ENCODE measurements around the gene LPO. TPM values are rescaled to one million over a fixed set of nuclear protein-coding genes. Genes with fewer than 3 reads are reported as not detected.

LPO gene
- total RNA-seq, 6 donors from 2014 or later: not detected

DNA sequence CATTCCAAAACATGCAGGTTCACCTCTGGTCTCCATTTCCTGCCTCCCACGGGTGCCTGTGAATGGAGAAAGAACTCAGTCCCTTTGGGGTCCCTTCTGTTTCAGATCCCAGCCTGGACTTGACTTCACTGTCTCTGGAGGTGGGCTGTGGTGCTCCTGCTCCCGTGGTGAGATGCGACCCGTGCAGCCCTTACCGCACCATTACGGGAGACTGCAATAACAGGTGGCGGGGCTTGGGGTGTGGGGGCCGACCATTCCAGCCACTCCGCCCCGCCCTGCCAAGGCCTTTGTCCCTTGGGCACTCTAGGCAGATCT is 10.5 kb downstream of the LPO start:
- TF ChIP-seq, protein P1, sequence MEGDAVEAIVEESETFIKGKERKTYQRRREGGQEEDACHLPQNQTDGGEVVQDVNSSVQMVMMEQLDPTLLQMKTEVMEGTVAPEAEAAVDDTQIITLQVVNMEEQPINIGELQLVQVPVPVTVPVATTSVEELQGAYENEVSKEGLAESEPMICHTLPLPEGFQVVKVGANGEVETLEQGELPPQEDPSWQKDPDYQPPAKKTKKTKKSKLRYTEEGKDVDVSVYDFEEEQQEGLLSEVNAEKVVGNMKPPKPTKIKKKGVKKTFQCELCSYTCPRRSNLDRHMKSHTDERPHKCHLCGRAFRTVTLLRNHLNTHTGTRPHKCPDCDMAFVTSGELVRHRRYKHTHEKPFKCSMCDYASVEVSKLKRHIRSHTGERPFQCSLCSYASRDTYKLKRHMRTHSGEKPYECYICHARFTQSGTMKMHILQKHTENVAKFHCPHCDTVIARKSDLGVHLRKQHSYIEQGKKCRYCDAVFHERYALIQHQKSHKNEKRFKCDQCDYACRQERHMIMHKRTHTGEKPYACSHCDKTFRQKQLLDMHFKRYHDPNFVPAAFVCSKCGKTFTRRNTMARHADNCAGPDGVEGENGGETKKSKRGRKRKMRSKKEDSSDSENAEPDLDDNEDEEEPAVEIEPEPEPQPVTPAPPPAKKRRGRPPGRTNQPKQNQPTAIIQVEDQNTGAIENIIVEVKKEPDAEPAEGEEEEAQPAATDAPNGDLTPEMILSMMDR (IDR thresholded peaks at IDR 0.05): no peak
- no peak for TF ChIP-seq POLR2AphosphoS5 (IDR thresholded peaks at IDR 0.05)
- TF ChIP-seq POLR2A (IDR thresholded peaks at IDR 0.05): no peak
- no peak for TF ChIP-seq EP300 (IDR thresholded peaks at IDR 0.05)
- WGBS, 2 donors: 23% methylated on average over 8 to 10 of the region's 10 CpGs
- H3K4me3 ChIP-seq: peak overlapping the region in 3 of 4 donors; percentile 35 to 54 (median 53)
- H3K4me1 ChIP-seq: peaks cover 10 to 13% (median 11%) of the 10 kb centered on the region in 4 donors
- peak in 1 of 2 donors; percentile 9 for ATAC-seq (ENCODE audit: low FRiP score in 2 of 2)
- H3K27ac ChIP-seq: no peak overlapping the region
- no peaks in the 10 kb centered on the region for H3K36me3 ChIP-seq
- DNase-seq: no peak
- no peaks in the 10 kb centered on the region for H3K9me3 ChIP-seq
- peaks cover 0 to 4% (median 1%) of the 10 kb centered on the region in 4 donors for H3K27me3 ChIP-seq

DNA sequence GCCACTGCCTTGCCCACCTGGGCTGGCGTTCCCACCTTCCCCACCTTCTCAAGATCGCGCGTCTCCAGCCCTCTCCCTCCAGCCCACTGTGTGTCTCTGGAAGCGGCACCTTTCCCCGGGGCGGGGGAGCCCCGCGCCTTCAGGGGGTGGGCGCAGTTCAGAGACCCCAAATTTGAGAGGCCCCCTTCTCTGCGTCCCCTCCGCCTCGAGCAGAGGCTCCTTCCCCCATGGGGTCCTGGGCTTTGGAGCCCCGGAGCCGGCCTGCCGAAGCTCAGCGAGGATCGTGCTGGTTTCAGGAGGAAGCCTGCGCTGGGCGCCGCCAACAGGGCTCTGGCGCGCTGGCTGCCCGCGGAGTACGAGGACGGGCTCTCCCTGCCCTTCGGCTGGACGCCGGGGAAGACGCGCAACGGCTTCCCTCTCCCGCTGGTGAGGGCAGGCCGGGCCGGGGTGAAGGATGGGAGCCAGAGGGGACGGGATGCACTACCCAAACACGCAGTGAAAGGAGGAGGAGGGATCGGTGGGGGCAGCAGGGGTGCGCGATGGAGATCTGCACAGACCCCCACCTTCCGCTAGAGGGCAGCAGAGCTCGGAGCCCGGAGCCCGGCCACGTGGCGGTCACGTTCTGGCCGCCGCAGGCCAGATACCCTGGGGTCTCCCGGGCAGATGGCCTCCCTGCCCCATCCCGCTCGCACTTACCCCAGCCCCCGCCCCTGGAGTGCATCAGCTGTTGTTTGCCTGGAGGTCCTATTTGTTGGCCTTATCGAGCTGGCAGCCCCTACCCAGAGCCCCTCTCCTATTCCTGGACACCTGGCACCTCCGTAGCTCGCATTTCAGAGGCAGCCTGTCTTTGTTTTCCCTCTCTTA is 11.1 kb downstream of the LPO start:
- TF ChIP-seq EP300 (IDR thresholded peaks at IDR 0.05) (no peak), POLR2AphosphoS5 (IDR thresholded peaks at IDR 0.05) (no peak), POLR2A (IDR thresholded peaks at IDR 0.05) (no peak)
- TF ChIP-seq, protein P1 (IDR thresholded peaks at IDR 0.05): peak; percentile 90 to 98 (median 94)
- WGBS, 2 donors: 11% methylated on average over 18 to 40 of the region's 57 CpGs
- Histone ChIP-seq H3K4me3 (peak overlapping the region; percentile 35 to 54 (median 50)), H3K27me3 (peaks cover 0 to 4% (median 1%) of the 10 kb centered on the region in 4 donors), H3K4me1 (peaks cover 10 to 13% (median 11%) of the 10 kb centered on the region in 4 donors), H3K36me3 (no peaks in the 10 kb centered on the region), H3K9me3 (no peaks in the 10 kb centered on the region), H3K27ac (no peak overlapping the region)
- DNase-seq (peak; percentile 62 to 92), ATAC-seq (ENCODE audit: low FRiP score in 2 of 2) (peak; percentile 86 to 95)

DNA sequence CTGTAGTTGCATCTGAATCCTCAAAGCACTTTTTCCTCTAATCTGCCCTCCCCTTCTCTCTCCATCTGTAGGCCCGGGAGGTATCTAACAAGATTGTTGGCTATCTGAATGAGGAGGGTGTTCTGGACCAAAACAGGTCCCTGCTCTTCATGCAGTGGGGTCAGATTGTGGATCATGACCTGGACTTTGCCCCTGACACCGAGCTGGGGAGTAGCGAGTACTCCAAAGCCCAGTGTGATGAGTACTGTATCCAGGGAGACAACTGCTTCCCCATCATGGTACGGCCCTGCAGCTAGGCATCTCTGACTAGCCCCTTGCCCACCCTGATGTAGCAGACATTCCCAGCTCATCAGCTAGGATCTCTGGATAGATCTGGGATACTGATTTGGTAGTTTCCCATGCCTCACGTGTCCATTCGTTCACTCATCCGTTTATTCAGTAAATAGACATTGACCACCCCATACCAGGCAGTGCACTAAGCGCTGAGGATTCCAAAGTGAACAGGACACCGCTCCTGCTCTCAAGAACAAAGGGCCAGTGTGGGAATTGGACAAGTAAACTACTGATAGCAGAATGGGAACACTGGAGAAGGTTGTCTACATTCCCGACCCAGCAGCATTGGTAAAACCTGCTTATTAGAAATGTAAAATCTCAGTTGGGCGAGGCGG is 12.1 kb downstream of the LPO start:
- TF ChIP-seq EP300 (IDR thresholded peaks at IDR 0.05): no peak
- TF ChIP-seq POLR2AphosphoS5 (IDR thresholded peaks at IDR 0.05): no peak
- TF ChIP-seq, protein P1 (IDR thresholded peaks at IDR 0.05): no peak
- TF ChIP-seq POLR2A (IDR thresholded peaks at IDR 0.05): no peak
- no peaks in the 10 kb centered on the region for H3K9me3 ChIP-seq
- H3K36me3 ChIP-seq: no peaks in the 10 kb centered on the region
- no peak overlapping the region for H3K4me3 ChIP-seq
- DNase-seq: no peak
- peaks cover 0 to 4% (median 1%) of the 10 kb centered on the region in 4 donors for H3K27me3 ChIP-seq
- WGBS, 2 donors: 86 to 94% methylated on average over 9 to 12 of the region's 12 CpGs
- no peak for ATAC-seq (ENCODE audit: low FRiP score in 2 of 2)
- H3K4me1 ChIP-seq: peaks cover 10 to 13% (median 11%) of the 10 kb centered on the region in 4 donors
- H3K27ac ChIP-seq: no peak overlapping the region

DNA sequence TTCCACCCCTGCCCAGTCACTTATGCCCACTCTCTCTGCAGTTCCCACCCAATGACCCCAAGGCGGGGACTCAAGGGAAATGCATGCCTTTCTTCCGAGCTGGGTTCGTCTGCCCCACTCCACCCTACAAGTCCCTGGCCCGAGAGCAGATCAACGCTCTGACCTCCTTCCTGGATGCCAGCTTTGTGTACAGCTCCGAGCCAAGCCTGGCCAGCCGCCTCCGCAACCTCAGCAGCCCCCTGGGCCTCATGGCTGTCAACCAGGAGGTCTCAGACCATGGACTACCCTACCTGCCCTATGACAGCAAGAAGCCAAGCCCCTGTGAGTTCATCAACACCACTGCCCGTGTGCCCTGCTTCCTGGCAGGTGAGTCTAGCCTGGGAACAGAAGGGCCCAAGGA is 13.8 kb downstream of the LPO start:
- WGBS, 2 donors: 57 to 69% methylated on average over 7 to 8 of the region's 9 CpGs
- Histone ChIP-seq H3K9me3 (no peaks in the 10 kb centered on the region), H3K4me3 (no peak overlapping the region), H3K4me1 (peaks cover 10 to 13% (median 11%) of the 10 kb centered on the region in 4 donors), H3K27ac (no peak overlapping the region), H3K27me3 (peaks cover 0 to 4% (median 1%) of the 10 kb centered on the region in 4 donors), H3K36me3 (no peaks in the 10 kb centered on the region)
- DNase-seq (peak in 1 of 2 donors; percentile 43), ATAC-seq (ENCODE audit: low FRiP score in 2 of 2) (no peak)
- no peak for TF ChIP-seq POLR2AphosphoS5 (IDR thresholded peaks at IDR 0.05)

DNA sequence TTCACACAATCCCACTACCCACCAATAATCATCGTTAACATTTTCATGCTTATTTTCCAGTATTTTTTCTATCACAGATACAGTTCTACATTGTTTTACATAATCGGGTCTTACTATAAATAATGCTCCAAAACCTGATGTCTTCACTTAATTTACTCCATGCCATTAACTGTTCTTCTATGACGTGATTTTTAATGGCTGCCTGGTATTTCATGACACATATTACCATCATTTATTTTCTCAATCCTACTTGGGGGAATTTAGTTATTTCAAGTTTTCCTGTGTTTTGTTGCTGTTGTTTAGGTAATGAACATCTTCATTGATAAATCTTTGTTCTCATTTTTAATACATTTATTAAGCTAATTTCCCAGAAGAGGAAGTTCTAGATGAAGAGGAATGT is 14.7 kb downstream of the LPO start:
- Histone ChIP-seq H3K9me3 (no peaks in the 10 kb centered on the region), H3K4me1 (peaks cover 10 to 13% (median 11%) of the 10 kb centered on the region in 4 donors), H3K4me3 (no peak overlapping the region), H3K27ac (no peak overlapping the region), H3K27me3 (peaks cover 0 to 4% (median 1%) of the 10 kb centered on the region in 4 donors), H3K36me3 (no peaks in the 10 kb centered on the region)
- 79 to 91% methylated on average over 3 of the region's 3 CpGs for WGBS, 2 donors
- TF ChIP-seq, protein P1 (IDR thresholded peaks at IDR 0.05): no peak
- TF ChIP-seq POLR2A (IDR thresholded peaks at IDR 0.05) (no peak), POLR2AphosphoS5 (IDR thresholded peaks at IDR 0.05) (no peak), EP300 (IDR thresholded peaks at IDR 0.05) (no peak)
- DNase-seq: no peak
- ATAC-seq (ENCODE audit: low FRiP score in 2 of 2): no peak
